Measurements from ENCODE around the gene TOM1L1.
"Not testable (repeated sequence)": the region's sequence is repeated elsewhere in the genome, so short reads cannot be mapped to it uniquely, and the experiment has no call there.

The TOM1L1 gene

GRCh38 chr17:54900457-54901229 lies at the start of gene TOM1L1:
TOM1L1 (plus strand) TSS chr17:54900852; CDS start chr17:54900866, 14 bp downstream.
- DNase-seq (ENCODE audit: low read depth in 3 of 3) = peak in 2 of 3 experiments; percentile 0 to 2

GRCh38 chr17:54859187-54859586 lies 41.5 kb upstream of the TOM1L1 start:
- no peak for DNase-seq (ENCODE audit: low read depth in 3 of 3)

GRCh38 chr17:54860617-54861470 lies 39.8 kb upstream of the TOM1L1 start:
- no peak for DNase-seq (ENCODE audit: low read depth in 3 of 3)

- DNase-seq (ENCODE audit: low read depth in 3 of 3) = no peak
Measured at GRCh38 chr17:54861471-54861983, 39.1 kb upstream of the TOM1L1 start.

- DNase-seq (ENCODE audit: low read depth in 3 of 3) = no peak
Measured at GRCh38 chr17:54863176-54863575, 37.5 kb upstream of the TOM1L1 start.

GRCh38 chr17:54864070-54864469 lies 36.6 kb upstream of the TOM1L1 start:
- DNase-seq (ENCODE audit: low read depth in 3 of 3) = no peak

GRCh38 chr17:54864636-54865356 lies 35.9 kb upstream of the TOM1L1 start:
- DNase-seq (ENCODE audit: low read depth in 3 of 3) = no peak

GRCh38 chr17:54867634-54868033 lies 33.0 kb upstream of the TOM1L1 start:
- no peak for DNase-seq (ENCODE audit: low read depth in 3 of 3)

- no peak for DNase-seq (ENCODE audit: low read depth in 3 of 3)
Measured at GRCh38 chr17:54870671-54871175, 29.9 kb upstream of the TOM1L1 start.

- DNase-seq (ENCODE audit: low read depth in 3 of 3) = not testable (repeated sequence)
Measured at GRCh38 chr17:54875906-54876305, 24.7 kb upstream of the TOM1L1 start.

GRCh38 chr17:54876656-54877195 lies 23.9 kb upstream of the TOM1L1 start:
- no peak for DNase-seq (ENCODE audit: low read depth in 3 of 3)

GRCh38 chr17:54881255-54881972 lies 19.2 kb upstream of the TOM1L1 start:
- DNase-seq (ENCODE audit: low read depth in 3 of 3) = no peak

GRCh38 chr17:54882371-54882770 lies 18.3 kb upstream of the TOM1L1 start:
- no peak for DNase-seq (ENCODE audit: low read depth in 3 of 3)

GRCh38 chr17:54882950-54883349 lies 17.7 kb upstream of the TOM1L1 start:
- DNase-seq (ENCODE audit: low read depth in 3 of 3) = no peak

- DNase-seq (ENCODE audit: low read depth in 3 of 3) = no peak
Measured at GRCh38 chr17:54883939-54884338, 16.7 kb upstream of the TOM1L1 start.

GRCh38 chr17:54887787-54888186 lies 12.9 kb upstream of the TOM1L1 start:
- DNase-seq (ENCODE audit: low read depth in 3 of 3) = no peak

GRCh38 chr17:54888254-54888653 lies 12.4 kb upstream of the TOM1L1 start:
- DNase-seq (ENCODE audit: low read depth in 3 of 3) = no peak

GRCh38 chr17:54888981-54889380 lies 11.7 kb upstream of the TOM1L1 start:
- DNase-seq (ENCODE audit: low read depth in 3 of 3) = no peak

- DNase-seq (ENCODE audit: low read depth in 3 of 3) = no peak
Measured at GRCh38 chr17:54891176-54891821, 9.4 kb upstream of the TOM1L1 start.

GRCh38 chr17:54892360-54892759 lies 8.3 kb upstream of the TOM1L1 start:
- DNase-seq (ENCODE audit: low read depth in 3 of 3) = no peak
